WTC11 (cell line): ENCODE results near the gene FZR1.

Experiments
- CBFB ChIP-seq: sonication (generic); formaldehyde crosslinking; IDR thresholded peaks from 2 replicates; pipeline ENCODE4 v1.8.1; 2022; ENCODE audit warnings: mild to moderate bottlenecking, low read depth, missing genetic modification reagents
- ESRRA ChIP-seq: sonication (generic); formaldehyde crosslinking; IDR thresholded peaks from 2 replicates; pipeline ENCODE4 v1.8.1; 2022; ENCODE audit warnings: mild to moderate bottlenecking, missing genetic modification reagents, borderline replicate concordance
- KAT7 ChIP-seq: sonication (generic); formaldehyde crosslinking; IDR thresholded peaks from 2 replicates; pipeline ENCODE4 v1.8.1; 2023; ENCODE audit warnings: missing genetic modification reagents, mild to moderate bottlenecking, borderline replicate concordance
- MYBL2 ChIP-seq: sonication (generic); formaldehyde crosslinking; IDR thresholded peaks from 2 replicates; pipeline ENCODE4 v1.8.1; 2023; ENCODE audit warnings: mild to moderate bottlenecking, moderate library complexity, missing genetic modification reagents
- NFYB ChIP-seq: sonication (generic); formaldehyde crosslinking; conservative IDR thresholded peaks from 2 replicates; pipeline ENCODE4 v1.8.0; 2022; ENCODE audit warnings: low read depth, missing genetic modification reagents
- SMAD4 ChIP-seq: sonication (generic); formaldehyde crosslinking; IDR thresholded peaks from 2 replicates; pipeline ENCODE4 v1.8.0; 2022; ENCODE audit warnings: mild to moderate bottlenecking, missing genetic modification reagents
- SP1 ChIP-seq: sonication (generic); formaldehyde crosslinking; conservative IDR thresholded peaks from 2 replicates; pipeline ENCODE4 v1.8.1; 2022; ENCODE audit warnings: missing genetic modification reagents
- TCF7 ChIP-seq: sonication (generic); formaldehyde crosslinking; IDR thresholded peaks from 2 replicates; pipeline ENCODE4 v1.8.0; 2022; ENCODE audit warnings: mild to moderate bottlenecking, low read depth, missing genetic modification reagents, moderate library complexity
- ZNF416 ChIP-seq: fragments of 250-450 bp; sonication (Bioruptor Pico); IDR thresholded peaks from 2 replicates; pipeline ENCODE4 v1.9.0; 2021; ENCODE audit warnings: mild to moderate bottlenecking, inconsistent platforms
- TF ChIP-seq, protein P1 (sequence below): fragments of 200-600 bp; IDR thresholded peaks from 2 replicates; pipeline ENCODE4 v1.8.0; 2022; ENCODE audit warnings: antibody characterized with exemption
- TF ChIP-seq, protein P2 (sequence below): fragments of 250-450 bp; sonication (Bioruptor Pico); IDR thresholded peaks from 2 replicates; pipeline ENCODE4 v1.9.0; 2021; ENCODE audit warnings: mild to moderate bottlenecking, borderline replicate concordance
- TF ChIP-seq, protein P3 (sequence below): sonication (generic); formaldehyde crosslinking; IDR thresholded peaks from 2 replicates; pipeline ENCODE4 v1.8.0; 2022; ENCODE audit warnings: mild to moderate bottlenecking, missing genetic modification reagents

DNA sequence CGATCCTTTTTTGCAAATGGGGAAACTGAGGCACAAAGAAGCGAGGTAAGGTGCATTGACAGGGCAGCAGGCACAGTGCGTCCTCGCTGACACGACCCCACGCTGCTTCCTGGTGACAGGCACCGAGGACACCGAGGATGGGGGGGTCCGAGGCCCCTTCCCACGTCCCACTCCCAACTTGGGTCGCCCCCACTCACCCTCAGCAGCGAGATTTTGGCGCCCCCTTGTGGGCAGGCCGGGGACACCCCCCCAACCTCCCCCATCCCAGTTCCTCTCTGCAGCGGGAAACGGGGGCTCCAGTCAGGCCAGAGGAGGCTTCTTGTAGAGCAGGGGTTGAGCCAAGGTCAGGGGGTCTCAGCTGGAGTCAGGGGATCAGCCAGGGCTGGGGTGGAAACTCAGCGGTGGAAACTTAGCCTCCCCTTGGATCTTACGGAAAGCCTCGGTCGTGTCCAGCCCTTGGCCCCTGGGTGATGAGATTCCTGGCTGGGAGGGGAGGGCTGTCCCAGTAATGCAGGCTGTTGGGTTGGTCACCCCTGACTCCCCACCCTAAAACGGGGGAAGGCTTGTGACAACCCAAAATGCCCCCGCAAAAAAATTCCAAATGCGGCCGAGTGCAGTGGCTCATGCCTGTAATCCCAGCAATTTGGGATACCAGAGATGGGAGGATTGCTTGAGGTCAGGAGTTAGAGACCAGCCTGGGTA lies 34.0 kb upstream of the FZR1 start:
- no peak for TF ChIP-seq SP1 (CRISPR knock-in tag)
- TF ChIP-seq NFYB = no peak
- TF ChIP-seq, protein P1, sequence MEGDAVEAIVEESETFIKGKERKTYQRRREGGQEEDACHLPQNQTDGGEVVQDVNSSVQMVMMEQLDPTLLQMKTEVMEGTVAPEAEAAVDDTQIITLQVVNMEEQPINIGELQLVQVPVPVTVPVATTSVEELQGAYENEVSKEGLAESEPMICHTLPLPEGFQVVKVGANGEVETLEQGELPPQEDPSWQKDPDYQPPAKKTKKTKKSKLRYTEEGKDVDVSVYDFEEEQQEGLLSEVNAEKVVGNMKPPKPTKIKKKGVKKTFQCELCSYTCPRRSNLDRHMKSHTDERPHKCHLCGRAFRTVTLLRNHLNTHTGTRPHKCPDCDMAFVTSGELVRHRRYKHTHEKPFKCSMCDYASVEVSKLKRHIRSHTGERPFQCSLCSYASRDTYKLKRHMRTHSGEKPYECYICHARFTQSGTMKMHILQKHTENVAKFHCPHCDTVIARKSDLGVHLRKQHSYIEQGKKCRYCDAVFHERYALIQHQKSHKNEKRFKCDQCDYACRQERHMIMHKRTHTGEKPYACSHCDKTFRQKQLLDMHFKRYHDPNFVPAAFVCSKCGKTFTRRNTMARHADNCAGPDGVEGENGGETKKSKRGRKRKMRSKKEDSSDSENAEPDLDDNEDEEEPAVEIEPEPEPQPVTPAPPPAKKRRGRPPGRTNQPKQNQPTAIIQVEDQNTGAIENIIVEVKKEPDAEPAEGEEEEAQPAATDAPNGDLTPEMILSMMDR = peak; percentile 89
- TF ChIP-seq, protein P2, sequence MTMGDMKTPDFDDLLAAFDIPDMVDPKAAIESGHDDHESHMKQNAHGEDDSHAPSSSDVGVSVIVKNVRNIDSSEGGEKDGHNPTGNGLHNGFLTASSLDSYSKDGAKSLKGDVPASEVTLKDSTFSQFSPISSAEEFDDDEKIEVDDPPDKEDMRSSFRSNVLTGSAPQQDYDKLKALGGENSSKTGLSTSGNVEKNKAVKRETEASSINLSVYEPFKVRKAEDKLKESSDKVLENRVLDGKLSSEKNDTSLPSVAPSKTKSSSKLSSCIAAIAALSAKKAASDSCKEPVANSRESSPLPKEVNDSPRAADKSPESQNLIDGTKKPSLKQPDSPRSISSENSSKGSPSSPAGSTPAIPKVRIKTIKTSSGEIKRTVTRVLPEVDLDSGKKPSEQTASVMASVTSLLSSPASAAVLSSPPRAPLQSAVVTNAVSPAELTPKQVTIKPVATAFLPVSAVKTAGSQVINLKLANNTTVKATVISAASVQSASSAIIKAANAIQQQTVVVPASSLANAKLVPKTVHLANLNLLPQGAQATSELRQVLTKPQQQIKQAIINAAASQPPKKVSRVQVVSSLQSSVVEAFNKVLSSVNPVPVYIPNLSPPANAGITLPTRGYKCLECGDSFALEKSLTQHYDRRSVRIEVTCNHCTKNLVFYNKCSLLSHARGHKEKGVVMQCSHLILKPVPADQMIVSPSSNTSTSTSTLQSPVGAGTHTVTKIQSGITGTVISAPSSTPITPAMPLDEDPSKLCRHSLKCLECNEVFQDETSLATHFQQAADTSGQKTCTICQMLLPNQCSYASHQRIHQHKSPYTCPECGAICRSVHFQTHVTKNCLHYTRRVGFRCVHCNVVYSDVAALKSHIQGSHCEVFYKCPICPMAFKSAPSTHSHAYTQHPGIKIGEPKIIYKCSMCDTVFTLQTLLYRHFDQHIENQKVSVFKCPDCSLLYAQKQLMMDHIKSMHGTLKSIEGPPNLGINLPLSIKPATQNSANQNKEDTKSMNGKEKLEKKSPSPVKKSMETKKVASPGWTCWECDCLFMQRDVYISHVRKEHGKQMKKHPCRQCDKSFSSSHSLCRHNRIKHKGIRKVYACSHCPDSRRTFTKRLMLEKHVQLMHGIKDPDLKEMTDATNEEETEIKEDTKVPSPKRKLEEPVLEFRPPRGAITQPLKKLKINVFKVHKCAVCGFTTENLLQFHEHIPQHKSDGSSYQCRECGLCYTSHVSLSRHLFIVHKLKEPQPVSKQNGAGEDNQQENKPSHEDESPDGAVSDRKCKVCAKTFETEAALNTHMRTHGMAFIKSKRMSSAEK = no peak
- no peak for TF ChIP-seq ZNF416 (CRISPR knock-in tag)
- TF ChIP-seq ESRRA (CRISPR knock-in tag) = no peak
- no peak for TF ChIP-seq MYBL2 (CRISPR knock-in tag)
- no peak for TF ChIP-seq SMAD4 (CRISPR knock-in tag)
- no peak for TF ChIP-seq TCF7 (CRISPR knock-in tag)
- no peak for TF ChIP-seq KAT7
- no peak for TF ChIP-seq CBFB (CRISPR knock-in tag)
- TF ChIP-seq, protein P3, sequence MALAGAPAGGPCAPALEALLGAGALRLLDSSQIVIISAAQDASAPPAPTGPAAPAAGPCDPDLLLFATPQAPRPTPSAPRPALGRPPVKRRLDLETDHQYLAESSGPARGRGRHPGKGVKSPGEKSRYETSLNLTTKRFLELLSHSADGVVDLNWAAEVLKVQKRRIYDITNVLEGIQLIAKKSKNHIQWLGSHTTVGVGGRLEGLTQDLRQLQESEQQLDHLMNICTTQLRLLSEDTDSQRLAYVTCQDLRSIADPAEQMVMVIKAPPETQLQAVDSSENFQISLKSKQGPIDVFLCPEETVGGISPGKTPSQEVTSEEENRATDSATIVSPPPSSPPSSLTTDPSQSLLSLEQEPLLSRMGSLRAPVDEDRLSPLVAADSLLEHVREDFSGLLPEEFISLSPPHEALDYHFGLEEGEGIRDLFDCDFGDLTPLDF (CRISPR knock-in tag) = no peak
